ENCODE data around the gene RGS19. TPM values are rescaled to one million over a fixed set of nuclear protein-coding genes. Genes with fewer than 3 reads are reported as not detected.

Gene RGS19
- total RNA-seq, 1 experiment from 2014 or later = 17.2 TPM

GRCh38 chr20:64086801-64087200 is 7.5 kb upstream of the RGS19 start:
- H3K27ac Mint-ChIP-seq (ENCODE audit: unreplicated experiment) = no peak overlapping the region
- intact Hi-C loops (cut with micrococcal nuclease; ENCODE audit: unreplicated experiment) = no loop called here
- H3K4me3 Mint-ChIP-seq (ENCODE audit: low read depth, unreplicated experiment) = no peak overlapping the region
- BruUV-seq (replicated peaks) = no TSS peak
- no peaks in the 10 kb centered on the region for H3K9me3 Mint-ChIP-seq (ENCODE audit: low read depth, unreplicated experiment)
- peaks cover 20% of the 10 kb centered on the region for H3K36me3 Mint-ChIP-seq (ENCODE audit: insufficient read depth, unreplicated experiment)
- DNase-seq = no peak
- peaks cover 12% of the 10 kb centered on the region for H3K4me1 Mint-ChIP-seq (ENCODE audit: low read depth, unreplicated experiment)
- CTCF ChIA-PET = interaction anchor here (0.5 kb wide), 1 partner anchor 32 kb away, joined by 3 read pairs; no protein-coding TSS in a partner anchor
- peaks cover 97% of the 10 kb centered on the region for H3K27me3 Mint-ChIP-seq (ENCODE audit: unreplicated experiment)
- no peak for TF ChIP-seq CTCF (IDR thresholded peaks at IDR 0.05; ENCODE audit: unreplicated experiment)

GRCh38 chr20:64084685-64085152 is 5.4 kb upstream of the RGS19 start:
- no TSS peak for BruUV-seq (replicated peaks)
- peaks cover 16% of the 10 kb centered on the region for H3K4me1 Mint-ChIP-seq (ENCODE audit: low read depth, unreplicated experiment)
- CTCF ChIA-PET = interaction anchor here (0.5 to 1.9 kb wide), 4 partner anchors 22 to 318 kb away, joined by 3 to 7 read pairs (median 4); partner anchors contain the start of gene TCEA2
- intact Hi-C loops (cut with micrococcal nuclease; ENCODE audit: unreplicated experiment) = loop anchor here (5.0 kb wide), 1 partner anchor 38 kb away; no protein-coding TSS in a partner anchor
- TF ChIP-seq CTCF (IDR thresholded peaks at IDR 0.05; ENCODE audit: unreplicated experiment) = no peak
- peaks cover 36% of the 10 kb centered on the region for H3K36me3 Mint-ChIP-seq (ENCODE audit: insufficient read depth, unreplicated experiment)
- H3K27ac Mint-ChIP-seq (ENCODE audit: unreplicated experiment) = no peak overlapping the region
- DNase-seq = no peak
- peak overlapping the region; percentile 74 for H3K4me3 Mint-ChIP-seq (ENCODE audit: low read depth, unreplicated experiment)
- H3K27me3 Mint-ChIP-seq (ENCODE audit: unreplicated experiment) = peaks cover 97% of the 10 kb centered on the region
- H3K9me3 Mint-ChIP-seq (ENCODE audit: low read depth, unreplicated experiment) = no peaks in the 10 kb centered on the region

GRCh38 chr20:64083804-64084684 is 4.7 kb upstream of the RGS19 start, which contains the start of gene LKAAEAR1:
TSS of gene LKAAEAR1 (minus strand) at chr20:64084398. CDS start at chr20:64084219, 179 bp downstream.
- intact Hi-C loops (cut with micrococcal nuclease; ENCODE audit: unreplicated experiment) = loop anchor here (5.0 kb wide), 1 partner anchor 38 kb away; no protein-coding TSS in a partner anchor
- TF ChIP-seq CTCF (IDR thresholded peaks at IDR 0.05; ENCODE audit: unreplicated experiment) = no peak
- peaks cover 39% of the 10 kb centered on the region for H3K36me3 Mint-ChIP-seq (ENCODE audit: insufficient read depth, unreplicated experiment)
- H3K27ac Mint-ChIP-seq (ENCODE audit: unreplicated experiment) = no peak within 1 kb of the TSS
- peaks cover 90% of the 10 kb centered on the region for H3K27me3 Mint-ChIP-seq (ENCODE audit: unreplicated experiment)
- H3K4me1 Mint-ChIP-seq (ENCODE audit: low read depth, unreplicated experiment) = peaks cover 19% of the 10 kb centered on the region
- H3K9me3 Mint-ChIP-seq (ENCODE audit: low read depth, unreplicated experiment) = no peaks in the 10 kb centered on the region
- BruUV-seq (replicated peaks) = no TSS peak
- CTCF ChIA-PET = interaction anchor here (0.5 to 1.9 kb wide), 11 partner anchors 10 to 1638 kb away, joined by 3 to 11 read pairs (median 4); partner anchors contain the start of gene TCEA2
- no peak for DNase-seq
- peak within 1 kb of the TSS; percentile 74 for H3K4me3 Mint-ChIP-seq (ENCODE audit: low read depth, unreplicated experiment)

DNA sequence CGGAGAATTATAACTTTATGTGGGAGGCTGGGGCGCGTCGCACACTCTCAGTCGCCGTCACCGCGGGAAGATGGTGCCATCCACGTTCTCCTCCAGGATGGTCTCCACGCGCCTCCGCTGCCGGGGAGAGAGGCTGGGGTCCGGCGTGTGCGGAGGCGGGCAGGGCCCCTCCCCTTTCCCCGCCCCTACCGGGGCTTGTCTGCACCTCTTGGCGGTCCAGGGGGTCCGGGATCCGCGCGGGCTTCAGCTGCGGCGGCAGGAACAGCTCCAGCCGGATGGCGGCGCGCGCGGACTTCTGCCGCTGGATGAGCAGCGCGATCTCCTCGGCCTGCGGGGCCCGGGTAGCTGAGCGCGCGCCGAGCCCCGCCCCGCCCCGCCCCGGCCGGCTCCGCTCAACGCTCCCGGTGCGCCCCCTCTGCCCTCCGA is 4.1 kb upstream of the RGS19 start:
- peaks cover 42% of the 10 kb centered on the region for H3K36me3 Mint-ChIP-seq (ENCODE audit: insufficient read depth, unreplicated experiment)
- H3K9me3 Mint-ChIP-seq (ENCODE audit: low read depth, unreplicated experiment) = no peaks in the 10 kb centered on the region
- peak; percentile 90 for DNase-seq
- H3K4me1 Mint-ChIP-seq (ENCODE audit: low read depth, unreplicated experiment) = peaks cover 25% of the 10 kb centered on the region
- peak overlapping the region; percentile 74 for H3K4me3 Mint-ChIP-seq (ENCODE audit: low read depth, unreplicated experiment)
- no peak overlapping the region for H3K27ac Mint-ChIP-seq (ENCODE audit: unreplicated experiment)
- H3K27me3 Mint-ChIP-seq (ENCODE audit: unreplicated experiment) = peaks cover 84% of the 10 kb centered on the region
- no TSS peak for BruUV-seq (replicated peaks)
- CTCF ChIA-PET = interaction anchor here (0.7 to 1.9 kb wide), 9 partner anchors 10 to 1638 kb away, joined by 3 to 11 read pairs (median 5); partner anchors contain the start of gene TCEA2
- TF ChIP-seq CTCF (IDR thresholded peaks at IDR 0.05; ENCODE audit: unreplicated experiment) = peak; percentile 73
- intact Hi-C loops (cut with micrococcal nuclease; ENCODE audit: unreplicated experiment) = loop anchor here (5.0 kb wide), 1 partner anchor 39 kb away; no protein-coding TSS in a partner anchor
